CD4-positive, CD25-positive, alpha-beta regulatory T cell (primary cell): ENCODE results near the gene SLC29A1. TPM values are rescaled to one million over a fixed set of nuclear protein-coding genes. Genes with fewer than 3 reads are reported as not detected.

Source experiments
- ATAC-seq, 2 donors: fragments of 150-1000 bp; cut with Tn5 transposase; one replicate each; pipeline ENCODE4 v1.10.0; 2021; ENCODE audit warnings: low read depth in 2 of 2, moderate number of reproducible peaks in 2 of 2, moderate library complexity in 1 of 2
- DNase-seq, 3 donors: peaks; one replicate each; pipeline versions ENCODE4 v3.0.0 to v3.0.0-alpha.2; 2012 to 2022; ENCODE audit warnings: mixed read lengths in 1 of 3
- H3K27ac ChIP-seq: one replicate; pipeline ENCODE4 v1.7.0; 2013; ENCODE audit warnings: mild to moderate bottlenecking, low read length; ENCODE audit not compliant: insufficient read depth, poor library complexity, severe bottlenecking
- H3K27me3 ChIP-seq: one replicate; pipeline ENCODE4 v1.7.0; 2013; ENCODE audit warnings: low read length; ENCODE audit not compliant: control insufficient read depth, insufficient read depth
- H3K36me3 ChIP-seq: one replicate; pipeline ENCODE4 v1.7.0; 2013; ENCODE audit warnings: mild to moderate bottlenecking, low read length, moderate library complexity; ENCODE audit not compliant: control insufficient read depth, insufficient read depth
- H3K4me1 ChIP-seq: 2 replicates; pipeline ENCODE4 v1.7.0; 2013; ENCODE audit warnings: mild to moderate bottlenecking, low read length; ENCODE audit not compliant: insufficient read depth, control insufficient read depth, poor library complexity, severe bottlenecking
- H3K4me3 ChIP-seq: one replicate; pipeline ENCODE4 v1.7.0; 2013; ENCODE audit warnings: low read depth, mild to moderate bottlenecking, low read length, moderate library complexity
- H3K9me3 ChIP-seq, 2 experiments: 1 replicate in 1 of 2; 2 replicates in 1 of 2; pipeline ENCODE4 v1.7.0; 2013; ENCODE audit warnings: low read length in 2 of 2, mild to moderate bottlenecking in 1 of 2, moderate library complexity in 1 of 2; ENCODE audit not compliant: control insufficient read depth in 2 of 2
- H3K27ac Mint-ChIP-seq, 3 donors: one replicate each; pipeline ENCODE4 v1.8.0; 2020 to 2022; ENCODE audit warnings: mild to moderate bottlenecking in 3 of 3, mixed read lengths in 3 of 3, moderate library complexity in 2 of 3
- H3K27me3 Mint-ChIP-seq: one replicate; pipeline ENCODE4 v1.8.0; 2022; ENCODE audit warnings: mild to moderate bottlenecking, mixed read lengths
- H3K36me3 Mint-ChIP-seq: one replicate; pipeline ENCODE4 v1.8.0; 2020; ENCODE audit warnings: mixed read lengths
- H3K4me1 Mint-ChIP-seq, 4 donors: one replicate each; pipeline ENCODE4 v1.8.0; 2020 to 2022; ENCODE audit warnings: mixed read lengths in 4 of 4, mild to moderate bottlenecking in 1 of 4
- H3K4me3 Mint-ChIP-seq, 4 donors: one replicate each; pipeline ENCODE4 v1.8.0; 2020 to 2022; ENCODE audit warnings: mild to moderate bottlenecking in 4 of 4, mixed read lengths in 4 of 4, moderate library complexity in 3 of 4
- H3K9me3 Mint-ChIP-seq, 7 donors: one replicate each; pipeline ENCODE4 v1.8.0; 2020 to 2022; ENCODE audit warnings: mixed read lengths in 7 of 7, mild to moderate bottlenecking in 3 of 7, moderate library complexity in 2 of 7
- polyA plus RNA-seq, 4 donors: library from polyadenylated mRNA; unstranded; fragments of 300-500 nt; fragmentation: Illumina TruSeq; gene quantifications; one replicate each; pipeline ENCODE4 v1.2.3, GENCODE V29; 2021
- total RNA-seq: library from RNA; stranded (reverse); gene quantifications from one replicate; pipeline ENCODE4 v1.2.3, GENCODE V29; 2022

SLC29A1 gene
- total and polyA plus RNA-seq, 5 donors from 2014 or later, result 2.6 to 6.1 (median 3.6) TPM

- Mint-ChIP-seq H3K4me1 (peaks cover 0 to 10% (median 7%) of the 10 kb centered on the region in 4 donors), H3K36me3 (no peaks in the 10 kb centered on the region), H3K27me3 (no peaks in the 10 kb centered on the region), H3K4me3 (peak overlapping the region; percentile 87 to 95 (median 90)), H3K9me3 (no peaks in the 10 kb centered on the region), H3K27ac (peak overlapping the region; percentile 91 to 95 (median 95))
- no peaks in the 10 kb centered on the region for H3K9me3 ChIP-seq
- H3K27ac ChIP-seq, result peak overlapping the region; percentile 87
- ATAC-seq (peak; percentile 64 to 66), DNase-seq (peak in 2 of 3 donors; percentile 58 to 71)
- H3K27me3 ChIP-seq, result no peaks in the 10 kb centered on the region
- peak overlapping the region; percentile 74 for H3K4me3 ChIP-seq
- peaks cover 14% of the 10 kb centered on the region for H3K4me1 ChIP-seq
- H3K36me3 ChIP-seq, result no peaks in the 10 kb centered on the region
Measured at GRCh38 chr6:44237021-44237812, 13.8 kb downstream of the SLC29A1 start.

- Histone ChIP-seq H3K36me3 (no peaks in the 10 kb centered on the region), H3K9me3 (no peaks in the 10 kb centered on the region), H3K27me3 (no peaks in the 10 kb centered on the region), H3K4me3 (peak overlapping the region; percentile 74), H3K27ac (peak overlapping the region; percentile 87), H3K4me1 (peaks cover 14% of the 10 kb centered on the region)
- DNase-seq (peak; percentile 70 to 82 (median 82)), ATAC-seq (peak; percentile 91 to 92)
- Mint-ChIP-seq H3K27ac (peak overlapping the region; percentile 91 to 95 (median 95)), H3K27me3 (no peaks in the 10 kb centered on the region), H3K4me1 (peaks cover 0 to 10% (median 7%) of the 10 kb centered on the region in 4 donors), H3K4me3 (peak overlapping the region; percentile 87 to 95 (median 90)), H3K36me3 (no peaks in the 10 kb centered on the region), H3K9me3 (no peaks in the 10 kb centered on the region)
Measured at GRCh38 chr6:44237813-44238433, 14.5 kb downstream of the SLC29A1 start.

- no peaks in the 10 kb centered on the region for H3K27me3 ChIP-seq
- DNase-seq, result no peak
- H3K36me3 Mint-ChIP-seq, result no peaks in the 10 kb centered on the region
- peak overlapping the region; percentile 87 to 95 (median 90) for H3K4me3 Mint-ChIP-seq
- no peak overlapping the region for H3K4me3 ChIP-seq
- ATAC-seq, result no peak
- no peaks in the 10 kb centered on the region for H3K27me3 Mint-ChIP-seq
- H3K4me1 Mint-ChIP-seq, result peaks cover 0 to 10% (median 7%) of the 10 kb centered on the region in 4 donors
- peaks cover 14% of the 10 kb centered on the region for H3K4me1 ChIP-seq
- H3K36me3 ChIP-seq, result no peaks in the 10 kb centered on the region
- H3K27ac Mint-ChIP-seq, result peak overlapping the region in 2 of 3 donors; percentile 91 to 95
- no peaks in the 10 kb centered on the region for H3K9me3 Mint-ChIP-seq
- no peak overlapping the region for H3K27ac ChIP-seq
- H3K9me3 ChIP-seq, result no peaks in the 10 kb centered on the region
Measured at GRCh38 chr6:44238687-44239350, 15.4 kb downstream of the SLC29A1 start.

GRCh38 chr6:44243345-44243744 lies 19.9 kb downstream of the SLC29A1 start:
- Histone ChIP-seq H3K9me3 (no peaks in the 10 kb centered on the region), H3K36me3 (no peaks in the 10 kb centered on the region), H3K4me3 (no peak overlapping the region), H3K4me1 (peaks cover 16% of the 10 kb centered on the region), H3K27me3 (no peaks in the 10 kb centered on the region), H3K27ac (no peak overlapping the region)
- no peak for DNase-seq
- Mint-ChIP-seq H3K36me3 (peaks cover 5% of the 10 kb centered on the region), H3K27ac (no peak overlapping the region), H3K4me3 (peak overlapping the region in 3 of 4 donors; percentile 22 to 78 (median 58)), H3K4me1 (peaks cover under 1 to 22% (median 15%) of the 10 kb centered on the region in 4 donors), H3K27me3 (peaks cover 8% of the 10 kb centered on the region), H3K9me3 (no peaks in the 10 kb centered on the region)
- no peak for ATAC-seq

- H3K4me3 ChIP-seq, result no peak overlapping the region
- no peaks in the 10 kb centered on the region for H3K27me3 ChIP-seq
- Mint-ChIP-seq H3K4me1 (peaks cover 12 to 42% (median 32%) of the 10 kb centered on the region in 4 donors), H3K36me3 (peaks cover 22% of the 10 kb centered on the region), H3K9me3 (no peaks in the 10 kb centered on the region), H3K27ac (peak overlapping the region; percentile 84 to 98 (median 91)), H3K4me3 (peak overlapping the region; percentile 95 to 98 (median 98)), H3K27me3 (peaks cover 8% of the 10 kb centered on the region)
- DNase-seq (no peak), ATAC-seq (no peak)
- H3K36me3 ChIP-seq, result peaks cover 21% of the 10 kb centered on the region
- peaks cover 28% of the 10 kb centered on the region for H3K4me1 ChIP-seq
- no peaks in the 10 kb centered on the region for H3K9me3 ChIP-seq
- no peak overlapping the region for H3K27ac ChIP-seq
Measured at GRCh38 chr6:44245391-44245911, 22.1 kb downstream of the SLC29A1 start.

GRCh38 chr6:44245912-44246662 lies 22.7 kb downstream of the SLC29A1 start:
- H3K4me1 Mint-ChIP-seq, result peaks cover 13 to 47% (median 33%) of the 10 kb centered on the region in 4 donors
- ATAC-seq (peak; percentile 23 to 37), DNase-seq (peak; percentile 73 to 89 (median 82))
- Histone ChIP-seq H3K36me3 (peaks cover 27% of the 10 kb centered on the region), H3K9me3 (no peaks in the 10 kb centered on the region), H3K27me3 (no peaks in the 10 kb centered on the region), H3K4me1 (peaks cover 28% of the 10 kb centered on the region), H3K27ac (peak overlapping the region; percentile 97), H3K4me3 (peak overlapping the region; percentile 100)
- no peaks in the 10 kb centered on the region for H3K9me3 Mint-ChIP-seq
- H3K27me3 Mint-ChIP-seq, result peaks cover 8% of the 10 kb centered on the region
- peak overlapping the region; percentile 95 to 98 (median 98) for H3K4me3 Mint-ChIP-seq
- peak overlapping the region; percentile 98 to 99 (median 98) for H3K27ac Mint-ChIP-seq
- H3K36me3 Mint-ChIP-seq, result peaks cover 25% of the 10 kb centered on the region
